Loucy (cell line): ENCODE results near the gene RSAD2.

Experiments used
- H2AFZ ChIP-seq: fragments of 200-600 bp; sonication (generic); 2 replicates; pipeline ENCODE4 v1.6.0; 2016; ENCODE audit warnings: antibody characterized with exemption, mild to moderate bottlenecking, low read length, moderate library complexity
- H3F3A ChIP-seq: fragments of 200-600 bp; 2 replicates; pipeline ENCODE4 v1.6.0; 2016; ENCODE audit warnings: antibody characterized with exemption, low read depth, mild to moderate bottlenecking
- H3K27me3 ChIP-seq: fragments of 200-600 bp; sonication (generic); 2 replicates; pipeline ENCODE4 v1.6.1; 2014; ENCODE audit warnings: low read length, mild to moderate bottlenecking; ENCODE audit not compliant: insufficient read depth, poor library complexity, severe bottlenecking
- H3K36me3 ChIP-seq: fragments of 200-600 bp; sonication (generic); 2 replicates; pipeline ENCODE4 v1.6.1; 2016; ENCODE audit warnings: low read length; ENCODE audit not compliant: insufficient read depth
- H3K4me1 ChIP-seq: fragments of 200-600 bp; sonication (generic); 2 replicates; pipeline ENCODE4 v1.5.1; 2014; ENCODE audit warnings: low read length, mild to moderate bottlenecking; ENCODE audit not compliant: insufficient read depth, poor library complexity, severe bottlenecking
- H3K4me2 ChIP-seq: fragments of 200-600 bp; sonication (generic); 2 replicates; pipeline ENCODE4 v1.6.0; 2014; ENCODE audit warnings: antibody characterized with exemption, low read length, low read depth, mild to moderate bottlenecking; ENCODE audit not compliant: poor library complexity, severe bottlenecking
- H3K4me3 ChIP-seq: fragments of 200-600 bp; sonication (generic); 2 replicates; pipeline ENCODE4 v1.5.1; 2014; ENCODE audit warnings: low read length, mild to moderate bottlenecking, mixed read lengths; ENCODE audit not compliant: poor library complexity, severe bottlenecking
- H3K79me2 ChIP-seq: fragments of 200-600 bp; sonication (generic); 2 replicates; pipeline ENCODE4 v1.6.1; 2014; ENCODE audit warnings: low read length; ENCODE audit not compliant: insufficient read depth
- H3K9ac ChIP-seq: fragments of 200-600 bp; sonication (generic); 2 replicates; pipeline ENCODE4 v1.6.0; 2014; ENCODE audit warnings: mild to moderate bottlenecking, low read depth, low read length, moderate library complexity; ENCODE audit not compliant: poor library complexity, severe bottlenecking
- H3K9me2 ChIP-seq: fragments of 200-600 bp; sonication (generic); replicated peaks from 2 replicates; pipeline ENCODE4 v1.6.1; 2016; ENCODE audit warnings: low read depth, low read length, mixed read lengths
- H3K9me3 ChIP-seq: fragments of 200-600 bp; sonication (generic); 2 replicates; pipeline ENCODE4 v1.6.1; 2014; ENCODE audit warnings: mild to moderate bottlenecking, antibody characterized with exemption, low read length, low read depth; ENCODE audit not compliant: insufficient read depth
- H4K20me1 ChIP-seq: fragments of 200-600 bp; sonication (generic); 2 replicates; pipeline ENCODE4 v1.6.0; 2014; ENCODE audit warnings: antibody characterized with exemption, low read length, mild to moderate bottlenecking; ENCODE audit not compliant: insufficient read depth, poor library complexity, severe bottlenecking
- EZH2phosphoT487 ChIP-seq: fragments of 200-600 bp; IDR thresholded peaks from 2 replicates; pipeline ENCODE4 v1.6.1; 2018; ENCODE audit warnings: antibody characterized with exemption, mild to moderate bottlenecking, moderate library complexity, borderline replicate concordance
- TF ChIP-seq, protein P1 (sequence below): fragments of 200-600 bp; sonication (generic); conservative IDR thresholded peaks from 2 replicates; pipeline ENCODE4 v1.5.1; 2014; ENCODE audit warnings: mild to moderate bottlenecking, antibody characterized with exemption, low read length

RSAD2 gene

GRCh38 chr2:6917071-6917760 is 39.6 kb downstream of the RSAD2 start, which contains the start of gene RNF144A:
RNF144A (plus strand) TSS chr2:6917412; CDS start chr2:6996927, 79,515 bp downstream.
- Histone ChIP-seq H3K36me3 (no peaks in the 10 kb centered on the region), H3K9me2 (no peaks in the 10 kb centered on the region), H3K4me2 (peak within 1 kb of the TSS; percentile 79), H3K4me1 (peaks cover 24% of the 10 kb centered on the region), H3K4me3 (peak within 1 kb of the TSS; percentile 77), H4K20me1 (peaks cover 12% of the 10 kb centered on the region), H2AFZ (peak within 1 kb of the TSS; percentile 76; the same call in 1 of the 2 replicates), H3K27me3 (no peaks in the 10 kb centered on the region), H3K79me2 (peaks cover 5% of the 10 kb centered on the region; the same call in 1 of the 2 replicates), H3K9ac (peak within 1 kb of the TSS; percentile 56), H3F3A (no peaks in the 10 kb centered on the region), H3K9me3 (no peaks in the 10 kb centered on the region)
- TF ChIP-seq, protein P1, sequence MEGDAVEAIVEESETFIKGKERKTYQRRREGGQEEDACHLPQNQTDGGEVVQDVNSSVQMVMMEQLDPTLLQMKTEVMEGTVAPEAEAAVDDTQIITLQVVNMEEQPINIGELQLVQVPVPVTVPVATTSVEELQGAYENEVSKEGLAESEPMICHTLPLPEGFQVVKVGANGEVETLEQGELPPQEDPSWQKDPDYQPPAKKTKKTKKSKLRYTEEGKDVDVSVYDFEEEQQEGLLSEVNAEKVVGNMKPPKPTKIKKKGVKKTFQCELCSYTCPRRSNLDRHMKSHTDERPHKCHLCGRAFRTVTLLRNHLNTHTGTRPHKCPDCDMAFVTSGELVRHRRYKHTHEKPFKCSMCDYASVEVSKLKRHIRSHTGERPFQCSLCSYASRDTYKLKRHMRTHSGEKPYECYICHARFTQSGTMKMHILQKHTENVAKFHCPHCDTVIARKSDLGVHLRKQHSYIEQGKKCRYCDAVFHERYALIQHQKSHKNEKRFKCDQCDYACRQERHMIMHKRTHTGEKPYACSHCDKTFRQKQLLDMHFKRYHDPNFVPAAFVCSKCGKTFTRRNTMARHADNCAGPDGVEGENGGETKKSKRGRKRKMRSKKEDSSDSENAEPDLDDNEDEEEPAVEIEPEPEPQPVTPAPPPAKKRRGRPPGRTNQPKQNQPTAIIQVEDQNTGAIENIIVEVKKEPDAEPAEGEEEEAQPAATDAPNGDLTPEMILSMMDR = peak; percentile 47
- no peak for TF ChIP-seq EZH2phosphoT487

GRCh38 chr2:6917761-6918421 is 40.3 kb downstream of the RSAD2 start:
- Histone ChIP-seq H3K9me2 (no peaks in the 10 kb centered on the region), H3K9ac (peak overlapping the region; percentile 56), H3K27me3 (no peaks in the 10 kb centered on the region), H3K9me3 (no peaks in the 10 kb centered on the region), H3K4me3 (peak overlapping the region; percentile 77), H2AFZ (peak overlapping the region; percentile 44; the same call in 1 of the 2 replicates), H3F3A (no peaks in the 10 kb centered on the region), H4K20me1 (peaks cover 12% of the 10 kb centered on the region), H3K4me1 (peaks cover 24% of the 10 kb centered on the region), H3K36me3 (no peaks in the 10 kb centered on the region), H3K79me2 (peaks cover 5% of the 10 kb centered on the region; the same call in 1 of the 2 replicates), H3K4me2 (peak overlapping the region; percentile 79)
- TF ChIP-seq EZH2phosphoT487 = no peak
- TF ChIP-seq, protein P1 = no peak

DNA sequence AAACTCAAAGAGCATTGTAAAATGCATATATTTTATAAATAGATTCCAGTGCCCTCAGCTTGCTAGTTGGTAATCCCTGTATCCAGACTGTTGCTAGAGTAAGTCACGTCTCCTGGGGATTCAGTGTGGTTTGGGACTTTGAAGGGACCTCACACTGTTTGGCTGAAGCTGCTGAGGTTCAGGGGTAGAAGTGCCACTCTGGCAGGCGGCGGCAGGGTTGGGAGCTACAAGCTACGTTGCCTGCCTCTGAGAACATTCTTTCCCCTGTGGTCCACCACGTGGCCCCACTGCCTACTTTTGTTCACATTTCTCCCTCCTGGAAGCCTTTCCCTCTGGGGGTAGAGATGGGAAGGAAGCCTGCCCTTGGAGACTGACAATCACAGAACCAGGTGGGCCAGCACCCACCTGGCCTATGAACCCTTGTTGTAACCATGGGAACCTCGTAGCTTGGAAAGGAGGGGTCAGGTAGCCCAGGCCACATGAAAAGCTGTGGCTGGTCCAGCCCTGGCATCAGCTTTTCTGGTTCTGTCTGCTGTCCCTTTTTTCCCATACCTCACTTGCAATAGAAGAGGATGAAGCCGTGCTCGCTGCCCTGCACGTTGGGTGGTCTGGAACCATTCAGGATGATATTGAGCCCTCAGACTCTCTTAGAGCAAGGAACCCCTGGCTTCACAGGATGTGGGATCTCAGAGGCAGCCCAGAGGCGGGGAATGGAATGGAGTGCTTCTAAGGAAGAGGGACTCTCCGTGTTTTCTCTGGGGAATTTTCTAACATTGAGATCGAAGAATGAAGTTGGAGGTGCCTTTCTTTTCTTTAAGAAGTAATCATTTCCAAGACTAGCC is 42.5 kb downstream of the RSAD2 start:
- Histone ChIP-seq H3K9me2 (no peaks in the 10 kb centered on the region), H3K4me3 (no peak overlapping the region), H2AFZ (no peak overlapping the region), H3K9me3 (no peaks in the 10 kb centered on the region), H3F3A (no peaks in the 10 kb centered on the region), H3K36me3 (no peaks in the 10 kb centered on the region), H3K27me3 (no peaks in the 10 kb centered on the region), H3K4me1 (peaks cover 24% of the 10 kb centered on the region), H4K20me1 (peaks cover 12% of the 10 kb centered on the region), H3K79me2 (peaks cover 5% of the 10 kb centered on the region; the same call in 1 of the 2 replicates), H3K9ac (no peak overlapping the region), H3K4me2 (no peak overlapping the region)
- TF ChIP-seq, protein P1 = no peak
- TF ChIP-seq EZH2phosphoT487 = no peak
